Uterus (tissue), 2 donors: ENCODE results near the gene MYH4.

Source experiments
- CTCF ChIP-seq, 4 experiments: fragments of 200-600 bp in 2 of 4; fragments of 450-650 bp in 2 of 4; sonication (generic) in 2 of 4; IDR thresholded peaks; one replicate each; pipeline ENCODE4 v1.5.1; 2016 to 2019; ENCODE audit warnings: antibody characterized with exemption in 4 of 4, mild to moderate bottlenecking in 2 of 4, moderate library complexity in 1 of 4
- POLR2A ChIP-seq, 2 donors: fragments of 450-650 bp; IDR thresholded peaks; one replicate each; pipeline ENCODE4 v1.6.1; 2016; ENCODE audit warnings: antibody characterized with exemption in 2 of 2, mild to moderate bottlenecking in 1 of 2, moderate library complexity in 1 of 2

- no peak for TF ChIP-seq CTCF (IDR thresholded peaks at IDR 0.05)
- TF ChIP-seq POLR2A (IDR thresholded peaks at IDR 0.05), result no peak
Measured at GRCh38 chr17:10439816-10440215, 29.5 kb downstream of the MYH4 start.
